ENCODE measurements around the gene PRRT4. TPM values are rescaled to one million over a fixed set of nuclear protein-coding genes. Genes with fewer than 3 reads are reported as not detected.

PRRT4 gene
- total RNA-seq, 3 donors from 2014 or later (not counting 1 experiment from before 2014, with no cell fraction given) = 0.42 TPM; not detected in 2

GRCh38 chr7:128359336-128359735, 2.2 kb downstream of the PRRT4 start:
- no peaks in the 10 kb centered on the region for H3K36me3 ChIP-seq (ENCODE audit: control insufficient read depth, insufficient read depth, low read length)
- no peak overlapping the region for H3K27ac Mint-ChIP-seq
- H3K9me3 Mint-ChIP-seq = no peaks in the 10 kb centered on the region
- no peaks in the 10 kb centered on the region for H3K36me3 Mint-ChIP-seq
- peaks cover 27% of the 10 kb centered on the region for H3K27me3 ChIP-seq (ENCODE audit: control insufficient read depth, insufficient read depth, low read length)
- DNase-seq = no peak
- H3K4me1 ChIP-seq (ENCODE audit: control insufficient read depth, insufficient read depth, low read length) = peaks cover 18% of the 10 kb centered on the region
- no peak for TF ChIP-seq CTCF (IDR thresholded peaks at IDR 0.05)
- 92% methylated on average over 12 of the region's 12 CpGs for WGBS (ENCODE audit: insufficient coverage)
- no peak overlapping the region for H3K27ac ChIP-seq (ENCODE audit: low read length)
- no peaks in the 10 kb centered on the region for H3K9me3 ChIP-seq (ENCODE audit: control insufficient read depth, insufficient read depth, low read length)
- no peak for ATAC-seq
- intact Hi-C loops (cut with micrococcal nuclease) = no loop called here
- peaks cover 35 to 47% of the 10 kb centered on the region in 2 donors for H3K27me3 Mint-ChIP-seq (ENCODE audit: low read depth in 2 of 2)
- peaks cover 9 to 17% of the 10 kb centered on the region in 2 donors for H3K4me1 Mint-ChIP-seq
- H3K4me3 Mint-ChIP-seq = peak overlapping the region; percentile 58
- no peak overlapping the region for H3K4me3 ChIP-seq (ENCODE audit: low read length)

- Mint-ChIP-seq H3K4me3 (no peak overlapping the region), H3K4me1 (peaks cover 9 to 17% of the 10 kb centered on the region in 2 donors)
- ATAC-seq = no peak
Measured at GRCh38 chr7:128358233-128358632, 3.3 kb downstream of the PRRT4 start.

GRCh38 chr7:128357217-128357613, 4.3 kb downstream of the PRRT4 start:
- peaks cover 31 to 42% of the 10 kb centered on the region in 2 donors for H3K27me3 Mint-ChIP-seq (ENCODE audit: low read depth in 2 of 2)
- no peak for DNase-seq
- no peak overlapping the region for H3K4me3 ChIP-seq (ENCODE audit: low read length)
- H3K9me3 Mint-ChIP-seq = no peaks in the 10 kb centered on the region
- WGBS (ENCODE audit: insufficient coverage) = 91% methylated on average over 4 of the region's 6 CpGs
- H3K27ac Mint-ChIP-seq = no peak overlapping the region
- no peak for ATAC-seq
- H3K4me1 ChIP-seq (ENCODE audit: control insufficient read depth, insufficient read depth, low read length) = peaks cover 20% of the 10 kb centered on the region
- H3K4me1 Mint-ChIP-seq = peaks cover 6 to 22% of the 10 kb centered on the region in 2 donors
- no peaks in the 10 kb centered on the region for H3K36me3 ChIP-seq (ENCODE audit: control insufficient read depth, insufficient read depth, low read length)
- H3K9me3 ChIP-seq (ENCODE audit: control insufficient read depth, insufficient read depth, low read length) = no peaks in the 10 kb centered on the region
- H3K27me3 ChIP-seq (ENCODE audit: control insufficient read depth, insufficient read depth, low read length) = peaks cover 14% of the 10 kb centered on the region
- intact Hi-C loops (cut with micrococcal nuclease) = no loop called here
- no peak overlapping the region for H3K27ac ChIP-seq (ENCODE audit: low read length)
- no peak for TF ChIP-seq CTCF (IDR thresholded peaks at IDR 0.05)
- no peak overlapping the region for H3K4me3 Mint-ChIP-seq
- no peaks in the 10 kb centered on the region for H3K36me3 Mint-ChIP-seq

More at GRCh38 chr7:128358233-128358632, 3.3 kb downstream of the PRRT4 start:
- H3K4me3 ChIP-seq (ENCODE audit: low read length) = no peak overlapping the region
- H3K27ac ChIP-seq (ENCODE audit: low read length) = no peak overlapping the region
- H3K27me3 ChIP-seq (ENCODE audit: control insufficient read depth, insufficient read depth, low read length) = peaks cover 21% of the 10 kb centered on the region
- DNase-seq = no peak
- Mint-ChIP-seq H3K36me3 (no peaks in the 10 kb centered on the region), H3K27me3 (ENCODE audit: low read depth in 2 of 2) (peaks cover 33 to 44% of the 10 kb centered on the region in 2 donors), H3K9me3 (no peaks in the 10 kb centered on the region), H3K27ac (no peak overlapping the region)
- TF ChIP-seq CTCF (IDR thresholded peaks at IDR 0.05) = no peak
- intact Hi-C loops (cut with micrococcal nuclease) = no loop called here
- no peaks in the 10 kb centered on the region for H3K9me3 ChIP-seq (ENCODE audit: control insufficient read depth, insufficient read depth, low read length)
- no CpG with 5 or more reads among the region's 1 CpG for WGBS (ENCODE audit: insufficient coverage)
- H3K4me1 ChIP-seq (ENCODE audit: control insufficient read depth, insufficient read depth, low read length) = peaks cover 18% of the 10 kb centered on the region
- no peaks in the 10 kb centered on the region for H3K36me3 ChIP-seq (ENCODE audit: control insufficient read depth, insufficient read depth, low read length)

- 98% methylated on average over 2 of the region's 2 CpGs for WGBS (ENCODE audit: insufficient coverage)
- intact Hi-C loops (cut with micrococcal nuclease) = no loop called here
- H3K4me3 Mint-ChIP-seq = no peak overlapping the region
Measured at GRCh38 chr7:128356546-128357216, 4.8 kb downstream of the PRRT4 start.

More at GRCh38 chr7:128356546-128357216, 4.8 kb downstream of the PRRT4 start:
- Histone ChIP-seq H3K9me3 (ENCODE audit: control insufficient read depth, insufficient read depth, low read length) (no peaks in the 10 kb centered on the region), H3K27me3 (ENCODE audit: control insufficient read depth, insufficient read depth, low read length) (peaks cover 14% of the 10 kb centered on the region), H3K36me3 (ENCODE audit: control insufficient read depth, insufficient read depth, low read length) (no peaks in the 10 kb centered on the region), H3K4me1 (ENCODE audit: control insufficient read depth, insufficient read depth, low read length) (peaks cover 15% of the 10 kb centered on the region), H3K4me3 (ENCODE audit: low read length) (no peak overlapping the region), H3K27ac (ENCODE audit: low read length) (no peak overlapping the region)
- no peak for TF ChIP-seq CTCF (IDR thresholded peaks at IDR 0.05)
- Mint-ChIP-seq H3K27ac (no peak overlapping the region), H3K4me1 (peaks cover under 1 to 16% of the 10 kb centered on the region in 2 donors), H3K27me3 (ENCODE audit: low read depth in 2 of 2) (peaks cover 26 to 37% of the 10 kb centered on the region in 2 donors), H3K9me3 (no peaks in the 10 kb centered on the region), H3K36me3 (no peaks in the 10 kb centered on the region)
- ATAC-seq (no peak), DNase-seq (no peak)

Data from natural killer cell (primary cell).